Measurements from ENCODE around the gene CEP43.

Gene CEP43

DNA sequence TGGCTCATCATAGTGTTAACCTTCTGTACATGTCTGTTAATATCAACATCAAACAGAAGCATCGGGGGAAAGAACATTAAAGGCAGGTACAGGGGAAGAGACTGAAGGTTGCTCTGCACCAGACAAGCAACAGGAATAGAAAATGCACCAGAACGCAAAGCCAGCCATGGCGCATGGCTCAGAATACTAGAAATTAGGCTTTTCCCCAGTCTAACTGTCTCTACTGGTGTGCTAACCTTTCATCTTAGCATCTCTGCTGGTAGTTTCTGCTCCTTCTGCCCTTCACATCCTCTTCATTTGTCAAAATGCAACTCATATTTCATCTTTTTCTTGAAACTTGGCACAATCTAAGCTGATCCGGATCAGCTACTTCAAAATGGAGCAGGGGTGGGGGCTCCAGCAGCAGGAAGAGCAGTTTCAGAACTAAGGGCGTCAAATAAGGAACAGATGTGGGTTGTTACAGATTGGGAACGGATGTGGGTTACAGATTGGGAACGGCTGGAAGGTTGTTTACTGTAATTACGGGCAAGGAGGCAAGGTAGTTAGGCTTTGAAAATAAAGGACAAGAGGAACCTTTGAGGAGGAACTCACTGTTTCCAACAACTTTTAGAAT, 29.7 kb upstream of the CEP43 start:
- DNase-seq: peak in 1 of 5 donors; percentile 37

DNA sequence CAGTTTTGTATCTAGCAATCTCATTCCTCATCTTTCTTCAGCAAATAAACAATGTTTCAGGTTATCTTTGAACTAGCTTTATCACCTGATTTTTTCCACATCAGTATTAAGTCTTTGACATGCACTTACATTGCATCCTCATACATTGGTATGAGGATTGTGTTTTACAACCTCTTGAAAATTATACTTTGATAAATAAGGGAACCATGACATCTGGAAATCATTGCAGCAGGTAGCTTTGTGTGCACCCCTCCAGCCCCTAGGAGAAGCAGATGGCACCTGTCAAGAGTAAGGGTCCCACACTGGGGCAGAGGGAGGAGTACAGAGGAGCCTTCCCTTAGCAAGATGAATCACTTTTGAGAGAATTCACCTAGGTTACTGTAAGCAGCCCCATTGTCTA, 29.1 kb upstream of the CEP43 start:
- no peak for DNase-seq

DNA sequence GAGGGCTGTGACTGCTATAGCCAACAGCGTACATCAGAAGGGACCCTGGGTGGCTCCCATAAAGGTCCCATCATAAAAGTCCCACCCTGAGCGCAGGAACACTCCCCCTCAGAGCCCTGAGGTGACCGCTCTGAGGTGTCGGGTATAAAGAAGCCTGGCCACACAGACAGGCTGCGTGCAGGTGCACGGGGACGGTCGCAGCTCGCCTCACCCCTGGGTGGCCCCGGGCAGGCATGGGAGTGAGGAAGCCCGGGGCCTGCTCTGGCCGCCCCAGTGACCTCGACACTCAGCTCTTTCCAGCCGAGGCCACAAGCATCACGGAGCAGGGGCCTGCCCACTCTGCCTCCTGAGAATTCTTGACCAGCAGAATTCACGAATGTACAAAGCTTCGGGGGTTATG, 28.4 kb upstream of the CEP43 start:
- no peak for DNase-seq

GRCh38 chr6:166971271-166971670, 27.9 kb upstream of the CEP43 start:
- no peak for DNase-seq

GRCh38 chr6:166972101-166972500, 27.1 kb upstream of the CEP43 start:
- no peak for DNase-seq

- DNase-seq: no peak
Measured at GRCh38 chr6:166976636-166977035, 22.6 kb upstream of the CEP43 start.

DNA sequence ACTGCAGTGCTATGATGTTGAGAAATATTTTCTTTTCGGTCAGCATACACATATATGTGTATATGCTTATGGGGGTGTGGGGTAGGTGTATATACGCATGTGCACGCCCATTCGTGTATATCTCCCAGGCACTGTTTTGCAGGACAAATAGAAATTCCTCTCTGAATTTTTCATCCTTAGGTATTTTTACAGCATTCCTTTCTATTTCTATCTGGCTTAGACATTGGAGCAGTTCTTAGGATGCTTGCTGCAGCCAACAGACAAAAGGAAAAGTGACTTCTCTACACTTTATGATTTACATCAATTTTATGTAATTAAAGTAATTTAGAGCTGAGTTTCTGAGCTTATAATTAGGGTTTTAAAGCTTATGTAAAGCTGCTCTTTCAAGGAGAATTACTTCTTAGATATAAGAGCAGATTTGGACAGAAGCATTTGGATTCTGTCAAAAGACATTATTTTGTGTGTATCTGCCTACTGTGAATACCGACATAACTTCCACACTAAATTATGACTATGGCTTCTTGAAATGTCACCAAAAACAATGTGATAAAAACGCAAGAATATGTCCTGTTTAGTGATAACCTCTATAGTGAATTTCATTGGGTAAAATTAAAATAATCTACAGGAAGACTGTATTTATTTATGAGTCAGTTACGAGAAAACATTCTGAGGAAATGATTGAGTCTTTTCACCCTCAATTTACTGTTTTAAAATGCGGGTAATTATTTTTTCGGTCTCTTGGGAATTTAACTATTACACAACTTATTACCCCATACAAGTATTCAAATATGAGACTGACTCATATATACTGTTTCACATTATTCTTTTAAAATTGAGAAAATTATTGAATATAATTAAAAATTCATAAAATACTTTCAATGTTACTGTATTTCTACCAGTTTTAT, 21.3 kb upstream of the CEP43 start:
- DNase-seq: no peak

- no peak for DNase-seq
Measured at GRCh38 chr6:166980738-166981137, 18.5 kb upstream of the CEP43 start.

DNA sequence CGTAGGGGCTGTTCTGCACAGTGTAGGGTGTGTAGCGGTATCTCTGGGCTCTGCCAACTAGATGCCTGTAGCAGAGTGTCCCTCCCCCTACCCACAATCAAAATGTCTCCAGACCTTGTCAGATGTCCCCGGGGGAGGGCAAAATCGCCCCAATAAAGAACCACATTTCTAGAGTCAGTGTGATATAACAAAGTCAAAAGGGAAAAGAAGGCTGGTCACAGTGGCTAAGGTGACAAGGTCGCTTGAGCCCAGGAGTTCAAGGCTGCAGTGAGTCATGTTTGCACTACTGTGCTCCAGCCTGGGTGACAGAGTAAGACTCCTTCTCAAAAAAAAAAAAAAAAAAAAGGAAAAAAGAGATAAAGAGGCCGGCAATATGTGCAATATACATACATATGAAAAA, 11.7 kb upstream of the CEP43 start:
- no peak for DNase-seq

DNA sequence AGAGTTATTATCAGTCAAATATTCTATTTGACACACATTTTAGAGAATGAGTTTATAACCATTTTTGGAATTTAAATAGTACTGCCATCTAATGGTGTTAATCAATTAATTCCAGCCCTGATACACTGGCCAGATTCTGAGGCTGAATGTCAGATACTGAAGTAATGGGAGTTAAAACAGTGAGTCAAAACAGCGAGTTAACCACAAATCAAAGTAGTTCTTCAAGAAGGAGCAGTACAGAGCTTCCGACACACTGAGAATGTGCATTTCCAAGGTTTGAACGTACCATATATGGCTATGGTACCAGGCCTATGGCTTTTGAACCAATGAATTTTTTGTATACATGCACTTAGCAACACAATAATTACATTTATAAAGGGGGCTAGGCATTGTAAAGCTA, 11.3 kb upstream of the CEP43 start:
- no peak for DNase-seq

DNA sequence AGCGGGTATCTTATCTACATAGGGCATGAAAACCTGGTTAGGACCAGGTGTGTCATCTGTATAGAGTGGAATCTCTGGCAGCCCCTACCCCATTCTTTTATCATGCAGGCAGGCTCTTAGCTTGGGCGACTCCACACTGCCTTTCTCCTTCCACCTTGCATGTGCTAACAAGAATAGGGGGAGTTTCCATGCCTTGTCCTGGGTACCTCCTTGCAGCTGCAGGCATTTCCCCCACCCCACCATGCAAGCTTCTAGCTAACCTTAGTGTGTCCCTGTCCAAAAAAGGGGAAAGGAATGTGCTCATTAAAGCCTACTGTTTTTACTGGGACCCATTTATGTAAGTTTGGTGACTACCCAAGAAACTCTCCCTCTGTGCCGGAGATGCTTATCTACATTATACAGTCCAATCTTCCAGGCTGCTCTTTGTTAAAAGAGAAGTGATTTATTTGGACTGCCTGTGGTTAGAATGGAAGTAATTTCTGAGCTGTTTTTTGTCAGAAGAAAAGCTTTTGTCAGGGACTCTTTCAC, 10.5 kb upstream of the CEP43 start:
- no peak for DNase-seq

DNA sequence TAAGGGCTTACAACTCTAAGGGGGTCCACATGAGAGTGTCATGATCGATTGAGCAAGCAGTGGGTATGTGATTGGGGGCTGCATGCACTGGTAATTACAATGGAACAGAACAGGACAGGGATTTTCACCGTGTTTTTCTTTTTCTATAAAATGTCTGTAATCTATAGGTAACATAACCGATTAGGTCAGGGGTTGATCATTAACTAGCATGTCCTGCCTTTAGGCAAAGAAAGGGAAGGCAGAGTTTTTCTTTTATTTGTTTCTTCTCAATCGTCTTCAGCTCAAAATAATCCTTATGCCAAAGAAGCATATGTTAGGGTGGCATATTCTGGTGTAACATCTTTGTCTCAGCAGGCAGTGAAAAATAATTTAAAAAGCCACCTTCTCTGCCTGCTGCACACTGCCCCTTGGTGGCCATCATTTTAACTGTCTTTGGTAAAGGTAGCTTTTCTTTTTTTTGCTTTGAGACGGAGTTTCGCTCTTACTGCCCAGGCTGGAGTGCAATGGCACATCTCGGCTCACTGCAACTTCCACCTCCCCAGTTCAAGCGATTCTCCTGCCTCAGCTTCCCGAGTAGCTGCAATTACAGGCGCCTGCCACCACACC, 9.7 kb upstream of the CEP43 start:
- DNase-seq: peak in 4 of 5 donors; percentile 18 to 55 (median 32)

GRCh38 chr6:166996406-166996805, 2.8 kb upstream of the CEP43 start:
- DNase-seq: no peak

DNA sequence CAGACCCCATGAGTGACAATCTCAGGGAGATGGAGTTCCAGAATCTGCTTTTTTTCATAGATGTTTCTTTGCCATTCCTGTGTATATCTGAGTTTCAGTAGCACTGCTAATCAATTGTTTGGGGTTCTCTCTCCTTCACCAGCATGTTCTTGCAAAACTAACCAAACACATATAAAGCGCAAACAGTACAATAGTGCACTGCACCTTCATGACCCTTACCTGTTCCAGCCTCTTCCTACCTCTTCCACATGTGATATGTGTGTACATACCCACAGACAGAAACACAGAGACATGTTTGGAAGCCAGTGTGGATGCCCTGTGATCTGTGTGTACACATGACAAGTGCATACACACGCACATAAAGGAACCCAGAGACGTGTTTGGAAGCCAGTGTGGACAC, 1.8 kb upstream of the CEP43 start:
- no peak for DNase-seq

DNA sequence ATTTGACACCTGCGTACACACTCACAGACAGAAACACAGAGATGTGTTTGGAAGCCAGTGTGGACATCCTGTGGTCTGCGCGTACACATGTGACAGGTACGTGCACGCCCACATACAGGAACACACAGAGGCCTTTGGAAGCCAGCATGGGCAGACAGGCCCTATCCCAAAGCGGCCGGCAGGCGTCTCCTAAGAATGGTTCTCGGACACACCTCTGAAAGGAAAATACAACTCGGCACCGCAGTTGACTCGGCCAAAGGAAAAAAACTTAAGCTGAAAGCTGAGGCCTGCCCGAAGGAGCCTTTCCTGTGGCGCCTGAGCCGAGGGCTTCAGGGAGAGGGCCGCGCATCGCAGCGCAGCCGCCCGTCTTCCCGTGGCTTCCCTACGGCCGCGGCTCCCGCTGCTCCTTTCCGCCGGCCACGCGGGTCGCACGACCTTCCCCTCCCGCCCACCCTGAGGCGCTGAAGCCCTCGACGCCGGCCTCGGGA, 1.4 kb upstream of the CEP43 start:
- DNase-seq: peak in 4 of 5 donors; percentile 15 to 62 (median 28)

GRCh38 chr6:166998256-166999144, 697 bp upstream of the CEP43 start:
- peak in 4 of 5 donors; percentile 9 to 18 (median 14) for DNase-seq

DNA sequence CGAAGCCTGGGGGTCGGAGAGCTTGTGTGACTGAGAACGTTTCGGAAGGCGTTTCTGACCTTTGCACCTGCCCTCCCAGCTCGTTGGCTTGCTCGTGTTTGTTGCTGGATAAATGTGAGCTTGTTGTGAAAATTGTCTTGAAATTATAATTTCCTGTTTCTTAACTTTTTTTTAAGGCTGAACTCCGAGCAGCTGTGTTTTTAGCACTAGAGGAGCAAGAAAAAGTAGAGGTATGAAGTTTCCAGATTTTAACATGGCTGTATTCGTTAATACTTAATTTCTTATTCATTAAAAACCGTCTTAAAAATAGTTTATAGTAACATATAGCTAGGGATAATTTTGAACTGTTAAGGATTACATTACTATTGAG, 672 bp downstream of the CEP43 start:
- no peak for DNase-seq

GRCh38 chr6:167000759-167001158, 1.6 kb downstream of the CEP43 start:
- no peak for DNase-seq

DNA sequence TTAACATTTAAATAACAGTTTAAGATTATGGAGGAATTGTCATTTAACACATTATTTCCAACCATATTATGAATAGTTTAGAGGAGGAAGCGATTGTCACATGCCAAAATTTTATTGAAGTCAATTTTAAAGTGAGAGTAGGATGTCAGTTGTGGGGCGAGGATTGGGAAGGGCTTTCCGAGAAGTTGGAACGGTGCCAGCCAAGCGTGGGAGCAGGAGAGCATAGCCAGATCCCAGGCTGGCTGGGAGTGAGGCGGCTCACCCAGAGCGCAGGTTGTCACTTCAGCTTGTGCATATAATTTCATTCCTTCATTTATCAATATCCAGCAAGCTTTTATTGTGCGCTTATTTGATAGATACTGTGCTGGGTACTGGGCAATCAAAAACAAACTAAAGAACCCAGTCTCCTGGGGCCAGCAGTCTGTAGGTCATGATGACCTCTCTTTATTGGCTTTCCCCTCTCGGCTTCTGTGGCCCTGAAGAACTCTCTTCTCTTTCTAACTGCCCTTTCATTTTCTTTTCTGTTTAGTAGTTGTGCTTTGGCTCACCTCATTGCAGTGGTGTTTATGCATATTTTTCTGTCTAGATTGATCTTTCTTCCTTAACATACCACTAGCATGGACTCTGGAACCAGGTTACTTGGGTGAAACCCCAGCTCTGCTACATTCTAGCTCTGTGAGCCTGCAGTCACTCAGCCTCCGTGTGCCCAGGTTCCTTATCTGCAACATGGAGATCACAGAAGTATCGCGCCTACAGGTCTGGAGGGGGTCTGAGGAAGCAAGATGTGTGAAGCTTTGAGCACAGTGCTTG, 6.4 kb downstream of the CEP43 start:
- DNase-seq: no peak

DNA sequence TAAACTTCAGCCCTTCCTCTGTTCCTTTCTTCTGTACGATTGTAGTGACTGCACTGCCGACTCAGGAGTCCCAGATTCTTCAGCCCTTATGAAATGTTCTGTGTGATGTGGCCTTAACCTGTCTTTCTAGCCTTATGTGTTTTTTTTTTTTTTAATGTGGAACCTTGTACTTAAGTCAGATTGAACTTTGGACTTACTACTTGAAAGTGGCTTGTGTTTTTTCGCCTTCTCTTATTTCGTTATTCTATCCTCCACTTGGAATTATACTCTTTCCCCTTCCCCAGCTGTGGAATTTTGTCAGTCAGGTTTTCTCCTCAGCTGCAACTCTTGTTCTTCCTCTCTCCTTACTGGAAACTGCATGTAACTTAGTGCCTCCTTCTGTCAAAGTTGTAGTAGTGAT, 8.8 kb downstream of the CEP43 start:
- DNase-seq: no peak

DNA sequence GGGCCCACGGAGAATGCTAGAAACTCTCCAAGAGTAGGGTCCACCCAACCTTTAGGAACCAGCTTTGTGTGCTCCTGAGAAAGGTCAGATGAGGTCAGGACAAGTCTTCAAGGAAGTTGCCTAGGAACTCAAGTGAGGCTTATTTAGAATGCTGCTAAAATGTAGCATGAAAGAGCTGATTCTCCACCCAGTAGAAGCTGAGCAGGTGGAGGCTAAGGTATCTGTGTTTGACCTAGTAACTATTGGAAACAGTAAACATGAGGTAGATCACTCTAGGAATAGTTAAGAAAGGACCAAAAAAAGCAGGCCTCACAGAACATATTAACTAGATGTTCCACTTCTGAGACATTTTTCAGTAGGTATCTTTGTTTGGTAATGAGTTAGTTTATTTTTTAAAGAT, 13.9 kb downstream of the CEP43 start:
- DNase-seq: no peak

DNA sequence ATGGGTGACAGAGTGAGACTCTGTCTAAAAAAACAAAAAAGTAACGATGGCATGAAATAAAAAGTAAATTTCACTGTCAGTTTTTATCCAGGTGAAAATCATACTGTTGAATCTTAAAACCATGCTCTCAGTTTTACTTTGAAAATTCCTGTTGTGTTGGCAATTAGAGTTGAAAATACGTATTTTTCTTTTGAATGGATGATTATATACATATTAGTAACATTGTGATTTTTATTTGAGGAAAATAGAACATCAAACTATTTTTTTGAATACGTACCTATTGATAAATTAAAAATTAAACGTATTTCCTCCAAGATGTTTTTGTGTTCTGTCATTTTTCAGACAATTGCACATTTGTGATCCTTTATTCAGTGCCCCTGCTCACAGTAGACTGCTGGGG, 14.7 kb downstream of the CEP43 start:
- DNase-seq: no peak
